CD14-positive monocyte (primary cell): ENCODE results near the gene GPSM1. TPM values are rescaled to one million over a fixed set of nuclear protein-coding genes. Genes with fewer than 3 reads are reported as not detected.
A peak's percentile ranks its signal among the peaks of the same experiment; 100 is the strongest.

Source experiments
- DNase-seq, 3 donors: peaks; one replicate each; pipeline ENCODE4 v3.0.0-alpha.2; 2011 to 2022
- H2AFZ ChIP-seq: 2 replicates; pipeline ENCODE4 v1.6.0; 2012; ENCODE audit warnings: mild to moderate bottlenecking, low read depth, low read length, inconsistent platforms; ENCODE audit not compliant: insufficient read depth, poor library complexity, severe bottlenecking
- H3K27ac ChIP-seq, 2 donors: 1 replicate in 1 of 2; 2 replicates in 1 of 2; pipeline ENCODE4 v1.5.1; 2012 to 2013; ENCODE audit warnings: low read length in 2 of 2, control low read depth in 1 of 2, inconsistent platforms in 1 of 2, low read depth in 1 of 2, mild to moderate bottlenecking in 1 of 2
- H3K27me3 ChIP-seq, 2 donors: one replicate each; pipeline versions ENCODE4 v1.6.0 to v1.6.1; 2011 to 2013; ENCODE audit warnings: low read length in 2 of 2; ENCODE audit not compliant: control insufficient read depth in 2 of 2, insufficient read depth in 2 of 2
- H3K36me3 ChIP-seq, 2 donors: replicated peaks in 1 of 2; 1 replicate in 1 of 2; 2 replicates in 1 of 2; pipeline versions ENCODE4 v1.5.1 to v1.6.1; 2012 to 2013; ENCODE audit warnings: low read length in 2 of 2, control low read depth in 1 of 2, inconsistent platforms in 1 of 2, mild to moderate bottlenecking in 1 of 2; ENCODE audit not compliant: insufficient read depth in 2 of 2, control insufficient read depth in 1 of 2
- H3K4me1 ChIP-seq, 2 donors: 1 replicate in 1 of 2; 2 replicates in 1 of 2; pipeline versions ENCODE4 v1.5.1 to v1.6.1; 2012 to 2013; ENCODE audit warnings: low read length in 2 of 2, control low read depth in 1 of 2, inconsistent platforms in 1 of 2, mild to moderate bottlenecking in 1 of 2, moderate library complexity in 1 of 2; ENCODE audit not compliant: insufficient read depth in 2 of 2, control insufficient read depth in 1 of 2
- H3K4me2 ChIP-seq: replicated peaks from 2 replicates; pipeline ENCODE3; 2012; ENCODE audit warnings: low read length, moderate library complexity, mild to moderate bottlenecking; ENCODE audit not compliant: poor library complexity, severe bottlenecking; ENCODE audit errors: extremely low read depth
- H3K4me3 ChIP-seq, 3 experiments: fragments of 200-600 bp in 1 of 3; sonication (generic) in 1 of 3; replicated peaks in 1 of 3; 1 replicate in 2 of 3; 2 replicates in 1 of 3; pipeline ENCODE4 v1.5.1; 2011 to 2013; ENCODE audit warnings: low read length in 3 of 3, mild to moderate bottlenecking in 3 of 3, control low read depth in 2 of 3, low read depth in 2 of 3, inconsistent platforms in 1 of 3, moderate library complexity in 1 of 3
- H3K79me2 ChIP-seq: 2 replicates; pipeline ENCODE4 v1.6.0; 2012; ENCODE audit warnings: mild to moderate bottlenecking, control low read depth, inconsistent platforms, low read length, moderate library complexity; ENCODE audit not compliant: insufficient read depth
- H3K9ac ChIP-seq: 2 replicates; pipeline ENCODE4 v1.6.0; 2017; ENCODE audit warnings: low read length, mild to moderate bottlenecking; ENCODE audit not compliant: insufficient read depth, poor library complexity, severe bottlenecking
- H3K9me3 ChIP-seq, 2 donors: replicated peaks in 1 of 2; 1 replicate in 1 of 2; 2 replicates in 1 of 2; pipeline versions ENCODE4 v1.5.1 to v1.6.1; 2012 to 2013; ENCODE audit warnings: low read length in 2 of 2, control low read depth in 1 of 2; ENCODE audit not compliant: control insufficient read depth in 1 of 2, insufficient read depth in 1 of 2
- H4K20me1 ChIP-seq: 2 replicates; pipeline ENCODE4 v1.6.0; 2012; ENCODE audit warnings: mild to moderate bottlenecking, low read length, control low read depth, moderate library complexity; ENCODE audit not compliant: insufficient read depth
- H3K27ac Mint-ChIP-seq, 7 donors: one replicate each; pipeline ENCODE4 v1.8.0; 2020; ENCODE audit warnings: mild to moderate bottlenecking in 7 of 7, mixed read lengths in 7 of 7, moderate library complexity in 6 of 7, inconsistent platforms in 2 of 7
- H3K27me3 Mint-ChIP-seq, 3 donors: one replicate each; pipeline ENCODE4 v1.8.0; 2021 to 2022; ENCODE audit warnings: low read depth in 3 of 3, mild to moderate bottlenecking in 3 of 3, mixed read lengths in 3 of 3, moderate library complexity in 3 of 3, inconsistent platforms in 1 of 3
- H3K36me3 Mint-ChIP-seq, 2 donors: one replicate each; pipeline ENCODE4 v1.8.0; 2020; ENCODE audit warnings: mixed read lengths in 2 of 2, inconsistent platforms in 1 of 2, mild to moderate bottlenecking in 1 of 2
- H3K4me1 Mint-ChIP-seq: one replicate; pipeline ENCODE4 v1.8.0; 2020; ENCODE audit warnings: mild to moderate bottlenecking, mixed read lengths
- H3K4me3 Mint-ChIP-seq, 2 donors: one replicate each; pipeline ENCODE4 v1.8.0; 2020; ENCODE audit warnings: mild to moderate bottlenecking in 2 of 2, mixed read lengths in 2 of 2, moderate library complexity in 1 of 2
- H3K9me3 Mint-ChIP-seq, 7 donors: one replicate each; pipeline ENCODE4 v1.8.0; 2020 to 2022; ENCODE audit warnings: mixed read lengths in 7 of 7, mild to moderate bottlenecking in 6 of 7, moderate library complexity in 6 of 7, inconsistent platforms in 2 of 7
- CTCF ChIP-seq: fragments of 200-600 bp; IDR thresholded peaks from one replicate; pipeline ENCODE4 v1.8.0; 2022; ENCODE audit warnings: antibody characterized with exemption, mild to moderate bottlenecking
- WGBS: methylation state at CpG from one replicate; pipeline ENCODE4 v1.1.5; 2013; ENCODE audit warnings: missing lambda C conversion rate; ENCODE audit not compliant: insufficient coverage; 5-methylcytosine and 5-hydroxymethylcytosine counted together
- intact Hi-C, 2 donors: fragments of 100-400 bp; cut with micrococcal nuclease; formaldehyde crosslinking; loops; one replicate each; pipeline versions ENCODE4 v1.15.0 to v1.15.1; 2023
- polyA plus RNA-seq, 3 donors: library from polyadenylated mRNA; depleted of rRNA in 1 of 3; unstranded in 2 of 3; stranded (reverse) in 1 of 3; fragments of 300-500 nt in 2 of 3; fragments of >200 nt in 1 of 3; fragmentation: Illumina TruSeq in 2 of 3; gene quantifications; 1 replicate in 2 of 3; 2 replicates in 1 of 3; pipeline ENCODE4 v1.2.3, GENCODE V29; 2012 to 2021

GPSM1 gene
- polyA plus RNA-seq, 3 donors: 0.67 to 3.1 (median 0.73) TPM

GRCh38 chr9:136334541-136334940 lies 7.2 kb downstream of the GPSM1 start:
- 95% methylated on average over 16 of the region's 21 CpGs for WGBS
- Histone ChIP-seq H3K4me3 (no peak overlapping the region), H3K27ac (no peak overlapping the region), H3K79me2 (no peaks in the 10 kb centered on the region), H3K36me3 (no peaks in the 10 kb centered on the region), H4K20me1 (no peaks in the 10 kb centered on the region), H3K4me2 (no peak overlapping the region), H3K4me1 (no peaks in the 10 kb centered on the region), H3K9ac (no peak overlapping the region), H3K27me3 (no peaks in the 10 kb centered on the region), H2AFZ (no peak overlapping the region), H3K9me3 (no peaks in the 10 kb centered on the region)
- DNase-seq: no peak
- Mint-ChIP-seq H3K27me3 (no peaks in the 10 kb centered on the region), H3K36me3 (no peaks in the 10 kb centered on the region), H3K27ac (no peak overlapping the region), H3K4me3 (no peak overlapping the region), H3K9me3 (no peaks in the 10 kb centered on the region), H3K4me1 (no peaks in the 10 kb centered on the region)
- no peak for TF ChIP-seq CTCF
- intact Hi-C loops: no loop called here

- H3K9me3 Mint-ChIP-seq: no peaks in the 10 kb centered on the region
- Histone ChIP-seq H3K4me2 (no peak overlapping the region), H3K79me2 (no peaks in the 10 kb centered on the region), H3K4me3 (no peak overlapping the region), H3K9me3 (no peaks in the 10 kb centered on the region), H3K4me1 (no peaks in the 10 kb centered on the region), H3K36me3 (no peaks in the 10 kb centered on the region), H3K9ac (no peak overlapping the region), H4K20me1 (no peaks in the 10 kb centered on the region), H2AFZ (no peak overlapping the region), H3K27me3 (no peaks in the 10 kb centered on the region), H3K27ac (no peak overlapping the region)
- H3K27ac Mint-ChIP-seq: peak overlapping the region in 1 of 7 donors; percentile 32
- H3K4me3 Mint-ChIP-seq: no peak overlapping the region
- intact Hi-C loops: no loop called here
- no peak for DNase-seq
- TF ChIP-seq CTCF: no peak
- H3K36me3 Mint-ChIP-seq: no peaks in the 10 kb centered on the region
- 94% methylated on average over 19 of the region's 26 CpGs for WGBS
- no peaks in the 10 kb centered on the region for H3K4me1 Mint-ChIP-seq
- H3K27me3 Mint-ChIP-seq: no peaks in the 10 kb centered on the region
Observed at GRCh38 chr9:136335296-136336155, 8.2 kb downstream of the GPSM1 start.
